ENCODE data around the gene TEAD1. TPM values are rescaled to one million over a fixed set of nuclear protein-coding genes. Genes with fewer than 3 reads are reported as not detected.

The TEAD1 gene
- polyA plus RNA-seq, 2 of the 4 experiments (the other 2 are of a cell fraction): 111 to 112 TPM

GRCh38 chr11:12809364-12809763 lies 135.1 kb downstream of the TEAD1 start:
- H3K27ac ChIP-seq: peak overlapping the region; percentile 34 to 75; a peak in 4 of 6 replicates
- ATAC-seq (no peak; a peak in 1 of 6 replicates), FAIRE-seq (no peak), DNase-seq (ENCODE audit: low read depth in 1 of 2, low spot score in 1 of 2) (no peak)
- H3K4me2 ChIP-seq: peak overlapping the region; percentile 43
- CTCF ChIA-PET: no interaction called here
- POLR2A ChIA-PET: no interaction called here
- 86% methylated on average over 3 of the region's 3 CpGs for WGBS (ENCODE audit: missing lambda C conversion rate)
- no peak overlapping the region for H3K4me3 ChIP-seq
- no peaks in the 10 kb centered on the region for H3K9me3 ChIP-seq
- TF ChIP-seq BHLHE40 (IDR thresholded peaks at IDR 0.05; ENCODE audit: low read depth, low read length) (no peak), BCL3 (IDR thresholded peaks at IDR 0.05) (no peak), MAX (IDR thresholded peaks at IDR 0.05) (no peak), JUN (IDR thresholded peaks at IDR 0.05) (no peak), EHMT2 (IDR thresholded peaks at IDR 0.05; ENCODE audit: low read depth) (no peak)
- peaks cover 100% of the 10 kb centered on the region for H3K4me1 ChIP-seq

GRCh38 chr11:12809864-12810567 lies 135.8 kb downstream of the TEAD1 start:
- Histone ChIP-seq H3K4me2 (peak overlapping the region; percentile 43), H3K4me3 (no peak overlapping the region), H3K27ac (peak overlapping the region; percentile 34 to 75; a peak in 4 of 6 replicates), H3K9me3 (no peaks in the 10 kb centered on the region), H3K4me1 (peaks cover 100% of the 10 kb centered on the region)
- peak in 1 of 2 experiments; percentile 36; a peak in 3 of 6 replicates for ATAC-seq
- ChIA-PET CTCF (interaction anchor here (0.7 kb wide), 1 partner anchor 25 kb away, joined by 3 read pairs; no protein-coding TSS in a partner anchor), POLR2A (no interaction called here)
- peak in 1 of 2 experiments; percentile 40 for DNase-seq (ENCODE audit: low read depth in 1 of 2, low spot score in 1 of 2)
- TF ChIP-seq BCL3 (IDR thresholded peaks at IDR 0.05): no peak
- TF ChIP-seq MAFK (IDR thresholded peaks at IDR 0.05; ENCODE audit: partially characterized antibody): peak; percentile 9
- TF ChIP-seq SMC3 (IDR thresholded peaks at IDR 0.05): no peak
- TF ChIP-seq MAZ (IDR thresholded peaks at IDR 0.05; ENCODE audit: borderline replicate concordance, low read depth, low read length): no peak
- TF ChIP-seq BHLHE40 (IDR thresholded peaks at IDR 0.05; ENCODE audit: low read depth, low read length): no peak
- no peak for TF ChIP-seq HOXB5 (CRISPR knock-in tag; IDR thresholded peaks at IDR 0.05)
- TF ChIP-seq RNF2 (IDR thresholded peaks at IDR 0.05; ENCODE audit: borderline replicate concordance, low read depth): no peak
- peak; percentile 68 to 78; a peak in 3 of 4 replicates for TF ChIP-seq CEBPB (IDR thresholded peaks at IDR 0.05)
- TF ChIP-seq ATOH8 (CRISPR knock-in tag; IDR thresholded peaks at IDR 0.05; ENCODE audit: low read depth): no peak
- WGBS (ENCODE audit: missing lambda C conversion rate): 77% methylated on average over 12 of the region's 12 CpGs
- no peak for FAIRE-seq

GRCh38 chr11:12810568-12810894 lies 136.3 kb downstream of the TEAD1 start:
- 96% methylated on average over 5 of the region's 5 CpGs for WGBS (ENCODE audit: missing lambda C conversion rate)
- TF ChIP-seq BHLHE40 (IDR thresholded peaks at IDR 0.05; ENCODE audit: low read depth, low read length): no peak
- no peak for TF ChIP-seq ELK1 (IDR thresholded peaks at IDR 0.05; ENCODE audit: low read depth, low read length)
- no peak for TF ChIP-seq GATA3 (IDR thresholded peaks at IDR 0.05; ENCODE audit: borderline replicate concordance)
- TF ChIP-seq ZC3H11A (IDR thresholded peaks at IDR 0.05): no peak
- TF ChIP-seq RCOR1 (IDR thresholded peaks at IDR 0.05; ENCODE audit: low read depth, low read length): no peak
- TF ChIP-seq CHD4 (IDR thresholded peaks at IDR 0.05; ENCODE audit: borderline replicate concordance): no peak
- TF ChIP-seq FOSL2 (IDR thresholded peaks at IDR 0.05): no peak
- no peak for TF ChIP-seq FOSL2 (CRISPR knock-in tag; IDR thresholded peaks at IDR 0.05)
- TF ChIP-seq HES2 (IDR thresholded peaks at IDR 0.05): no peak
- TF ChIP-seq EP300 (IDR thresholded peaks at IDR 0.05): no peak
- no peak for TF ChIP-seq BCL3 (IDR thresholded peaks at IDR 0.05)
- no peak for TF ChIP-seq RAD21 (conservative IDR thresholded peaks at IDR 0.05 in 1 of 2, IDR thresholded peaks at IDR 0.05 in 1 of 2)
- TF ChIP-seq NFE2L2 (conservative IDR thresholded peaks at IDR 0.05; ENCODE audit: low read length): no peak
- TF ChIP-seq MAFK (IDR thresholded peaks at IDR 0.05; ENCODE audit: partially characterized antibody): no peak
- no peak for TF ChIP-seq RFX5 (IDR thresholded peaks at IDR 0.05)
- no peak for TF ChIP-seq TFCP2L1 (CRISPR knock-in tag; IDR thresholded peaks at IDR 0.05)
- no peak for TF ChIP-seq ZSCAN20 (CRISPR knock-in tag; IDR thresholded peaks at IDR 0.05)

More at GRCh38 chr11:12810568-12810894, 136.3 kb downstream of the TEAD1 start:
- Histone ChIP-seq H3K9me3 (no peaks in the 10 kb centered on the region), H3K4me1 (peaks cover 99% of the 10 kb centered on the region), H3K4me3 (no peak overlapping the region), H3K27ac (peak overlapping the region; percentile 19 to 75; a peak in 4 of 6 replicates), H3K4me2 (peak overlapping the region; percentile 43; the same call in 1 of the 3 replicates)
- ATAC-seq (no peak), FAIRE-seq (no peak), DNase-seq (ENCODE audit: low read depth in 1 of 2, low spot score in 1 of 2) (no peak)
- ChIA-PET CTCF (interaction anchor here (0.7 to 1.0 kb wide), 2 partner anchors 24 to 78 kb away, joined by 3 read pairs; no protein-coding TSS in a partner anchor), POLR2A (no interaction called here)

All from A549 (cell line).